Bronchial epithelial cell (primary cell): ENCODE data around the gene HDAC4. TPM values are rescaled to one million over a fixed set of nuclear protein-coding genes. Genes with fewer than 3 reads are reported as not detected.

Source experiments
- DNase-seq: peaks from one replicate; pipeline ENCODE4 v3.0.0-alpha.2; 2010; ENCODE audit warnings: low read depth
- FAIRE-seq: peaks from 2 replicates; lab custom pipeline; 2011; peaks lifted over from hg19 to GRCh38; lab: Jason Lieb, UNC
- H3K27me3 ChIP-seq: 2 replicates; pipeline ENCODE4 v1.5.1; 2011; ENCODE audit warnings: low read length; ENCODE audit not compliant: control insufficient read depth, insufficient read depth
- H3K36me3 ChIP-seq: 2 replicates; pipeline ENCODE4 v1.5.1; 2011; ENCODE audit warnings: low read length; ENCODE audit not compliant: control insufficient read depth, insufficient read depth
- H3K4me3 ChIP-seq: 2 replicates; pipeline ENCODE4 v1.5.1; 2011; ENCODE audit warnings: mild to moderate bottlenecking, low read depth, low read length, control low read depth
- total RNA-seq: library from RNA; depleted of rRNA; stranded (reverse); fragments of >200 nt; gene quantifications from 2 replicates; pipeline ENCODE4 v1.2.1, GENCODE V29; 2014
- TF ChIP-seq, protein P1 (sequence below): IDR thresholded peaks from 2 replicates; pipeline ENCODE4 v1.5.1; 2011; ENCODE audit warnings: mild to moderate bottlenecking, moderate library complexity, low read length, control low read depth, inconsistent platforms; ENCODE audit not compliant: insufficient read depth, severe bottlenecking

The HDAC4 gene
- total RNA-seq, 1 donor from 2014 or later, result 5.3 TPM

DNA sequence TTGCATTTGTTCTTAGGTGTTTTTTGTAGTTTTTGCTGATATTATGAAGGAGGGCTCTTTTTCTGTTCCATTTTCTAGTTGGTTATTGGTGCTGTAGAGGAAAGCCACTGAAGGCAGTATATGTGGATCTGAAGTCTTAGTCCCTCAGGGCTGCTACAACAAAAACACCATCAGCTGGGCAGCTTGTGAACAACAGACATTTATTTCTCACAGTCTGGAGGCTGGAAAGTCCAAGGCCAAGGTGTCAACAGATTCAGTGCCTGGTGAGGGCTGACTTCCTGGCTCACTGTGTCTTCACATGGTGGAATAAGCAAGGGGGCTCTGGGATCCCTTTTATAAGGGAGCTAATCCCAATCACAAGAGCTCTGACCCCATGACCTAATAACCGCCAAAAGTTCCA lies 31.4 kb upstream of the HDAC4 start:
- DNase-seq, result no peak
- Histone ChIP-seq H3K4me3 (no peak overlapping the region), H3K36me3 (no peaks in the 10 kb centered on the region), H3K27me3 (no peaks in the 10 kb centered on the region)
- FAIRE-seq, result no peak
- TF ChIP-seq, protein P1, sequence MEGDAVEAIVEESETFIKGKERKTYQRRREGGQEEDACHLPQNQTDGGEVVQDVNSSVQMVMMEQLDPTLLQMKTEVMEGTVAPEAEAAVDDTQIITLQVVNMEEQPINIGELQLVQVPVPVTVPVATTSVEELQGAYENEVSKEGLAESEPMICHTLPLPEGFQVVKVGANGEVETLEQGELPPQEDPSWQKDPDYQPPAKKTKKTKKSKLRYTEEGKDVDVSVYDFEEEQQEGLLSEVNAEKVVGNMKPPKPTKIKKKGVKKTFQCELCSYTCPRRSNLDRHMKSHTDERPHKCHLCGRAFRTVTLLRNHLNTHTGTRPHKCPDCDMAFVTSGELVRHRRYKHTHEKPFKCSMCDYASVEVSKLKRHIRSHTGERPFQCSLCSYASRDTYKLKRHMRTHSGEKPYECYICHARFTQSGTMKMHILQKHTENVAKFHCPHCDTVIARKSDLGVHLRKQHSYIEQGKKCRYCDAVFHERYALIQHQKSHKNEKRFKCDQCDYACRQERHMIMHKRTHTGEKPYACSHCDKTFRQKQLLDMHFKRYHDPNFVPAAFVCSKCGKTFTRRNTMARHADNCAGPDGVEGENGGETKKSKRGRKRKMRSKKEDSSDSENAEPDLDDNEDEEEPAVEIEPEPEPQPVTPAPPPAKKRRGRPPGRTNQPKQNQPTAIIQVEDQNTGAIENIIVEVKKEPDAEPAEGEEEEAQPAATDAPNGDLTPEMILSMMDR, result no peak

DNA sequence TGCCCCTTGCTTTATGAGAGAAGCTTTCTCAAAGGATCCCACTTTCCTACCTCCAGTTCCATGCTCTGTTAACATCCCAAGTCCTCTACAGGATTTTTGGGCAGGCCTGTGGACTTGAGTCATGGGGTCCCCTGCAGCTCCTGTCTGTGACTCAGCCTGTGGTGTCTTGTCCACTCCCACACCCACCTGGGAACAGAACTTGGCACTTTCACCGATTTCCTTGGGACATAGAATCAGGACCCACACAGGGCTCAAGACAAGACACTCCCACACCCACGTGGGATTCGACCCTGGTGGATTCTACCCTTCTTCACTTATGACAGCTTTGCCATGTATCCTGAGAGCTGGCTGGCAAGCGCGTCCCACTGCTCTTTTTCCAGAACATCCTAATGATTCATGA lies 30.7 kb upstream of the HDAC4 start:
- Histone ChIP-seq H3K27me3 (no peaks in the 10 kb centered on the region), H3K4me3 (no peak overlapping the region), H3K36me3 (no peaks in the 10 kb centered on the region)
- DNase-seq, result no peak
- peak; percentile 76 for FAIRE-seq
- TF ChIP-seq, protein P1, result no peak

DNA sequence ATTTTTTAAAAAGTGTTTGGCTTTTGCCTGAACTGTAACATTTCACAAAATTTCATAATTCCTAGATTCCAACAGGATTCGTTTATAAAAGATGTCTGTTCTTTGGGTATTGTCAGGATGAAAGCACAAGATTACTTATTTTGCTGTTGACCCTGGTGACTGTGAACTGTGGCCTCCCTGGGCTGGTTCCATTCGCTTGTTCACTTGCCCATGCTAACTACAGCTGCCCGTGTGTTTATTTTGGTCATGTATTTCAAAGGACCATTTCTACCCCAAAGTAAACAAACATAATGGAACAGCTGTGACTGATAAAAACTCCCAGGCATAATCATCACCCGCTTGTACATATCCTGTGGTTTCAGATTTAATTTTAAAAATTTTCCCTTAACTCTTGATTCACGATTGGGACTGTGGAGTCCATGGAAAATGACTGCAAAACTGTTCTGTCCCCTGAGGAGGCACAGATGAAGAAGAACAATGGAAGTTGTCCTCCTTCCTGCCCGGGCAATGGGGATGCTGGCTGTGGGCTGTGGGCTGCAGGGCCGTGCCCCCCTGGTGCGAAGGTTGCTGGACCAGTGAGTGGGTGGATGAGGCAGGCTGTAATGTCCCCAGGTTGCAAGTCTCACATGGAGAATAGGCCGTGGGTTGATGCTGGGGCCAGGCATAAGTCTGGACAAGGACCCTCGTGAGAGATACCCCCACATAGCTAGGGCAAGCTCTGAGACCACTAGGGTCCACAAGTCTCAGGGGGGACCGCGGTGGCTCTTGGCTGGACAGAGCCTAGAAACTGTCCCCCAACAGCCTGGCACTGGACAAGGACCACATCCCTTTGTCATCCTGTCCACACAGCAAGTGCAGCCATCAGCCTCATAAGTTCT lies 28.9 kb upstream of the HDAC4 start:
- DNase-seq (no peak), FAIRE-seq (no peak)
- Histone ChIP-seq H3K36me3 (no peaks in the 10 kb centered on the region), H3K4me3 (no peak overlapping the region), H3K27me3 (no peaks in the 10 kb centered on the region)
- TF ChIP-seq, protein P1, result no peak

GRCh38 chr2:239425631-239426030 lies 24.8 kb upstream of the HDAC4 start:
- no peak overlapping the region for H3K4me3 ChIP-seq
- H3K27me3 ChIP-seq, result no peaks in the 10 kb centered on the region
- DNase-seq, result no peak
- FAIRE-seq, result no peak
- no peaks in the 10 kb centered on the region for H3K36me3 ChIP-seq
- TF ChIP-seq, protein P1, result no peak

DNA sequence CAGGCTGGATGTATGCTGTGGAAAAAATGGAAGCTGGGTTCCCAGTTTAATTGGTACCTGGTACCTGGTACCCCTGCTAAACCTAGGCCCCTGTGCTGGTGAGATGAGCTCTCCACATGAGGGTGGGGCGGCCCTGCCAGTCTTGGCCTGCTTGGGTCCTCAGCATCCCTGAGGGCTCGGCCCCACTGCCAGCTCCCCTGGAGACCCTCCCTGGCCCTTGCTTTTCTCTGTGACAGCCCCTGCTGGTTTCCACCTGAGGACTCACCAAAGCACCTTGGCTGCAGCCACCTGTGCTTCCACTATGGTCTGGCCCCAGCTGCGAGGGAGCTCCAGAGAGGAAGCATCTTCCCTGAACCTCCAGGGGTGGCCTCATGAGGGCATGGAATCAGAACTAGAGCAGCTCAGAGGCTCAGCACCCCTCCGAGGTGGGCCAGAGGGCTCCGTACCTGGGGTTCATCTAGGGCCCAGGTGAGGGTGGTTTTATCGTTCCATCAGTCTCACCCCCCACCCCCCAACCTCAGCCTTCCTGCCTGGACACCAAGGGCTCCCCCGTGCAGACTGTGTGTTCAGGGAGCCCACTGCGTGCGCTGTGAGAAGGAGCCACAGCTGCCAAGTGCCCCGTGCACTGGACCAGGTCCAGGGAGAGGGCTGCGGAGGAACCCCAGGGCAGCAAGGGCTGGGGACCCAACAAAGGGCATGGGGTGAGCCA lies 23.7 kb upstream of the HDAC4 start:
- FAIRE-seq (no peak), DNase-seq (no peak)
- no peaks in the 10 kb centered on the region for H3K27me3 ChIP-seq
- no peak overlapping the region for H3K4me3 ChIP-seq
- TF ChIP-seq, protein P1, result no peak
- no peaks in the 10 kb centered on the region for H3K36me3 ChIP-seq
